DMS 273 (cell line): ENCODE measurements around the gene SMIM31.

ENCODE experiments used
- DNase-seq: peaks from one replicate; lab custom pipeline; 2025; ENCODE audit not compliant: unreplicated experiment; lab: John Stamatoyannopoulos, UW

SMIM31 gene

DNA sequence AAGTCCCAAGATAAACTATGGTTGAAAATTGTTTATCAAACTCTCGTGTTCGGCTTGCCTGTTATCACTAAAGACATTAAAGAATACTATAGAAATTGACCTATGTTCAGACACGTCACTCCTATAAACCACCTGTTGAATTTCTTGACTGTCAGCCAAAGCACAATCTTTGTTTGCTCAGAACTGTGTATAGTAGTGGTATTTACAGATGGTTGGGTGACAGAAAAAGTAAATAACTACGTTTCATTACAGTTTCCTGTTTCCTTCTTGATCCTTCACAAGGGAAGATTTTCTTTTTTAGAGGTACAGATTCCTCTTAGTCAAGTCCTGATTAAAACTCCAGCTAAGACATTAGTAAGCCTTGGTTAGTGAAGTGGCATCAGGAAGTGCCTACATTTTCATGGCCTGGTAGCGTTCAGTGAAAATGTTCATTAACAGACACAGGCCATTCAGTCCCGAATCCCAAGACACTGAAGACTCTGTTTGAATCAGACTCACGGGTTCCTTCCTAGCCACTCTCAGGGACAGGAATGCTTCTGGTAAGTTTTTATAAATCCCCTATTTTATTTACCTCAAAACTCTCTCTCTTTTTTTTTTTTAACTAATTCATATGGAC lies at the start of gene SMIM31:
TSS of gene SMIM31 (plus strand) at position 259 of the 616 bp plus-strand sequence. CDS start 16,313 bp downstream, outside the sequence.
- DNase-seq: no peak

DNA sequence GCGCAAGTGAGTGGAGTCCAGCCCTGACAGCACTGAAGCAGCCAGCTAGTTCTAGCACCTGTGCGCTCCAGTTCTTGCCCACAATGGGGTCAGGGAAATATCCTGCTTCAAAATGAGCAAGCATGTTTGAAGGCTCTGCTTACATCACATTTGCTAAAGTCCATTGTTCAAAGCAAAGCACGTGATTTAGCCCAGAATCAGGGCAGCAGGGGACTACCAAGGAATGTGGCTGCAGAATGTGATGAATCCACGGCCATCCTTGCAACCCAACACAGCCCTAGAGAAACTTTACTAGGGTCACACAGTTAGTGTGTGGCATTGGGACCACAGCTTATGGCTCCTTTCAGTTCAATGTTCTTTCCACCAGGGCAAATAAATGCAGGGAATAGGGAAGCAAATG lies 47.3 kb upstream of the SMIM31 start:
- no peak for DNase-seq

- peak; percentile 1 for DNase-seq
Measured at GRCh38 chr4:164716901-164717300, 37.0 kb upstream of the SMIM31 start.

GRCh38 chr4:164718827-164719226 lies 35.1 kb upstream of the SMIM31 start:
- no peak for DNase-seq

GRCh38 chr4:164725066-164725465 lies 28.9 kb upstream of the SMIM31 start:
- DNase-seq: no peak

DNA sequence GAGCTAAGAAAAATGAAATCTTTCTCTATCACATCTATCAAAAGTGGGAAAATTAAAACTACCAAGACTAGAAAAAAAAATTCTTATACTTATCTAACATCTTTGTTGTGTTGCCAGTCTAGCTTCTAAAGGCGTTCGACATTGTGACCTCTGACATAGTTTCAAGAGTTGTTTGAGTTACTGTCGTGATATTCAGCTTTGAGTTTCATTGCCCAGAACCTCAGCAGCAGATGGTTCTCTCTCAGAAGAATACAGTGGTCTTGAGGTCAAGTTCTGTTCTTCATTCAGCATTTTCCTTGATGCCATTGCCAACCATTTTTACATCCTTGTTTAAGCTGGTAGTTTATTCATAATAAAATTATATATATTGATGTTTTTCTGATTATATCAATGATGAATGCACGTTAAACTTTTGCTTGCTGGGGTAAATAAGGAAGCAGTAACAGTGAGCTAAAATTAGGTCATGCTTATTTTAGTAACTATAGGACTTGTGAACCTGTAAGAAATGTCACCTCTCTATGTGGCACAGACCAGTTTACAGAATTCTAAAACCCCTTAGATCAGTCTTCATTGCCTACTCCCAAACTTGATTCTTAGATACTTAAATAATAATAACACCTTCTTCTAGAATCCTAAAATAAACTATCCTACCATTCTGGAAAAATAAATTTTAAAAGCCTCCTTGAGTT lies 23.1 kb upstream of the SMIM31 start:
- DNase-seq: no peak

DNA sequence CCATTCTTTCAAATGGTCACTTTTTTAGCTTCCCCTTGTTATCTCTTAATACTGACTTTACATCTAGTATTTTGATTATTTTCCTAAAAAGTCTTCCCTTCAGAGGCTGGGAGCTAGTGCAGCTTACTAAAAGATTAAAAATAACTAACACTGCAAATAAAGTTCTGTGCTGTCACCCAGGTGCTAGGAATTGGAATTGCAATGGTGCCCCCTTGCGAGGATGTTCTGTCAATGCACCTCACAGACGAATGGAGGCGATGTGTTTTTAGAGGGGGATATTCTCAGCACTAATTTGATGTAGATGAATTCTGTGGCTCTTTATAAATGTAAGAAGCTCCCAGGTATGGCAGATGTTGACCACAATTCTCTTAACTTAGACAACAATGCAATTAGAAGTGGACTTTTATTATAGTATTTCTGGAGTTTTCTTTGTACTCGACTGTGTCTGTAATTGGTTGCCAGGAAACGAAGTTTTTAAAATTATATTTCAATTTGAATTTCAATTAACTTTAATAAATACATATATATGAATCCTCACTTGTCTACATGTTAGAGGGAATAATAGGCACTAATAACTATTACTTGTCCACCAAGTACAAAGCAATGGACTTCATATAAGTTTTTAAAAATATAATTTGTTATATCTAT lies 22.0 kb upstream of the SMIM31 start:
- DNase-seq: peak; percentile 49

DNA sequence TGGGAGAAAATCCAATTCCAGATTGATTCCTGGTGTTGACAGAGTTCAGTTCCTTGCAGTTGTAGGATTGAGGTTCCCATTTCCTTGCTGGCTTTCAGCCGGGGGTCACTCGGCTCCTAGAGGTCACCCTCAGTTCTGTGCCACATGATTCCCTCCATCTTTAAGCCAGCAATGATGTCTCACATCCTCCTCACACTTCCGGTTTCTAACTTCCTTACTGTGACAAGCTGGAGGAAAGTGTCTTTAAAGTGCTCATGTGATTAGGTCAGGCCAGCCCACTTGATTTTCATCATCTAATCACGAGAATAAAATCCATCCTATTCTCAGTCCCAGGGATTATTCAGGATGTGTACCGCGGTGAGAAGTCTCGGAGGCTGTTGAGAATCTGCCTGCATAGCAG lies 19.4 kb upstream of the SMIM31 start:
- no peak for DNase-seq

DNA sequence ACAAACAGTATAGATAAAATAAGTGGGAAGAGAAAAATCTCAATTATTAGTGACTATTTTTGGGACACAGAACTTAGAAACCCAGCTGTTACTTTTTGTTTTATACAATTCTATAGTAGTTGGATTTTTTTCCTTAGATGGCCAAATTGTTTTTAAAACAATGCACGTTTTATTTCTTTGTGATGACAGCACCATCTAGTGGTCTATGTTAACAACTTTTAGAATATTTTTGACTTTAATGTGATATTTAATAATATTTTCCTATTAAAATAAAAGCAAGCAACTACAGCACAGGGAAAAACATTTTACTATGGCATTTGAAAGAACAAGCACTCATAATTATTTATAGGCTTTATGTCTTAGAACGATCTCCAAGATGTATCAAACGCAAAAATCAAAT lies 5.6 kb upstream of the SMIM31 start:
- peak; percentile 29 for DNase-seq

DNA sequence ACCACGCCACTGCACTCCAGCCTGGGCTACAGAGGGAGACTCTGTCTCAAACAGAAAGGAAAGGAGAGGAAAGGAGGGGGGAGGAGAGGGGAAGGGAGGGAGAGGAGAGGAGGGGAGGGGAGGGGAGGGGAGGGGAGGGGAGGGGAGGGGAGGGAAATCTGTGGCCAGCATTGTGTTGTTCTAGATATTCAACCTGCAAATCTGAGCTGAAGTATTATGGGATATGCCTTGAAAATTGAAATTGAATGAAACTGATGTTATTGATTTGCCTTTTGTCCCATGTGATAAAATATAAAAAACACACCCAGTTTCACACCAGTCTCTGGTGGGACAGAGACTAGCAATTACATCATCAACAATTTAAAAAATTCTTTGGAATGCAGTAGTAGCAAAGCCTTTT lies 1.5 kb downstream of the SMIM31 start:
- no peak for DNase-seq

- no peak for DNase-seq
Measured at GRCh38 chr4:164756686-164757085, 2.8 kb downstream of the SMIM31 start.

- no peak for DNase-seq
Measured at GRCh38 chr4:164761241-164761640, 7.3 kb downstream of the SMIM31 start.

DNA sequence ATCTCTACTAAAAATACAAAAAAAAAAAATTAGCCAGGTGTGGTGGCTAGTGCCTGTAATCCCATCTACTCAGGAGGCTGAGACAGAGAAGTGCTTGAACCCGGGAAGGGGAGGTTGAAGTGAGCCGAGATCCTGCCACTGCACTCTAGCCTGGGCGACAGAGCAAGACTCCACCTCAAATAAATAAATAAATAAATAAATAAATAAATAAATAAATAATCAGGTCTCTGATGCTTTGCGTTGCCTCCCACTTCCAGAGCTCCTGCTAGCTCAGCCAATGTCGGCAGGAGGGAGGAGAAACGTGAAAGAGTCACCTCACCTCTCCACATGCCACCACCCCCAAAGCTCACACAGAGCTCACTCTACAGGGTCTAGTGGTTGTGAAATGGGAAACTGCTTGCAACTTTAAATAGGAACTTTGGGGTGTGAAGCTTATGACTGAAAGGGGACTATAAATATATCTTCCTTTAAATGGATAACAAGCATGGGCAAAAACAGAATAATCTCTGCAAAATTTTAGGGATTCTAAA lies 7.9 kb downstream of the SMIM31 start:
- DNase-seq: no peak

DNA sequence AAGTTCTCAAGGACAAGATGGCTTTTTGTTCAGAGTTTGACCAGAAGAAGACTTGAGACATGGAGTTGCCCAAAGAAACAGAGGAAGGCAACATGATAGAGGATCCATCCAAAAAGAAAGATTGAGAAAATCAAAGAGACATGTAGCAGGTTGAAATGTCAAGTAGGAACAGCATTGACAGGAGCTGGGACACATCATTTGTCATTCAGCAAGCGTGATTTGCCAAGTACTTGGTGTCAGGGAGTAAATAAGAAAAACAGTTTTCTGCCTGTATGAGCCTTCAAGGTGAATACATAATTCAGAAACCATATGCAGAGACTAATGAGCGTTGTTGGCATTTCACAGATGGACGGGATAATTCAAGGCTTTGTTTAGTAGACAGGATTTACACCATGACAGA lies 11.2 kb downstream of the SMIM31 start:
- no peak for DNase-seq

DNA sequence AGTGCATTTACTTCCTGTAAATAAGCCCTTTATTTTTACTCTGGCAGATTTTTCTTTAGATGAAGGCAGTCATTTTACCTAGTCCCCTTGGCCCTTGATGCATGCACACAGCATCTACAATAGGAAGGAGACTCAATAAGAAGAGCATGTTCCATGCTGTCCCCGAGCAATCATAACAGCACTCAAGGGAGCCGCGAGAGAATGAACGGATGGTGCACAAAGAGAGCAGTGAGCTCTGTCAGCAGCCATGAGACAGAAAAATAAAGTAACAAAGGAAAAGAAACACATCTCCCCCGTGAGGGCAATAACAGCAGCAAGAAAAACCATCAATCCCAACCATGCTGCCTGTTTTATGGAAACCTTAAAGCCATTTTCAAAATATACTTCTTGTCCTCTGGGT lies 11.9 kb downstream of the SMIM31 start:
- DNase-seq: no peak

DNA sequence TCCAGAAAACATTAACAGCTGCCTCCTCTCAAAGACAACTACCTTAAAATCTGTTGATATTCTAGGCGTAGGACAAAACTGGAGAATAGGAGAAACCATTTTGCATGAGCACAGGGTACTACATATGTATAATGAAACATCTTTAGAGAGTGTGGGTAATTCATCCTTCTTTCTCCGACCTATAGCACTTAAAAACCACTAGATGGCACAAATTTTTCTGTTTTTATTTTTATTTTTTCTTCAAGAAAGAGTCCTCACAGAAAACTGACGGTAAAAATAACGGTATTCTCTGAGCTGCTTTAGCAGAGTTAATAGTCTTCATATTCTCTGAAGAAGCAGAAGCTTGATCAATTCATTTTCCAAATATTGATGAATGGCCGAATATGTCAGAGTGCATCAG lies 14.6 kb downstream of the SMIM31 start:
- DNase-seq: no peak

GRCh38 chr4:164770010-164770724 lies 16.2 kb downstream of the SMIM31 start:
- no peak for DNase-seq

- DNase-seq: no peak
Measured at GRCh38 chr4:164771088-164771487, 17.2 kb downstream of the SMIM31 start.

DNA sequence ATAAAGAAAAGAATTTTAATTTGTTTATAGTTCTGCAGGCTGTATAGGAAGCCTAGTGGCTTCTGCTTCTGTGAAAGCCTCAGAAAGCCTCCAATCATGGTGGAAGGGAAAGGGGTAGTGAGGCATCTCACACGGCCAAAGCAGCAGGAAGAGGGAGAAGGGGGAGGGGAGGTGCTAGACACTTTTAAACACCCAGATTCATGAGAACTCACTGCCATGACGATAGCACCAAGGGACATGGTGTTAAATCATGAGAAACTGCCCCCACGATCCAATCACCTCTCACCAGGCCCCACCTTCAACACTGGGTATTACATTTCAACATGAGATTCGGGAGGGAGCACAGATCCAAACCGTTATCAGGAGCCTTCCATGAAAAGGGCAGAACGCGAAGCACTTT lies 18.1 kb downstream of the SMIM31 start:
- DNase-seq: no peak

- no peak for DNase-seq
Measured at GRCh38 chr4:164779080-164779479, 25.1 kb downstream of the SMIM31 start.

- DNase-seq: peak; percentile 51
Measured at GRCh38 chr4:164779811-164780216, 25.9 kb downstream of the SMIM31 start.
